RPMI8226 (cell line): Measurements from ENCODE around the gene HK3.

Experiments
- DNase-seq: peaks from one replicate; pipeline ENCODE4 v3.0.0-alpha.2; 2015

The HK3 gene, protein sequence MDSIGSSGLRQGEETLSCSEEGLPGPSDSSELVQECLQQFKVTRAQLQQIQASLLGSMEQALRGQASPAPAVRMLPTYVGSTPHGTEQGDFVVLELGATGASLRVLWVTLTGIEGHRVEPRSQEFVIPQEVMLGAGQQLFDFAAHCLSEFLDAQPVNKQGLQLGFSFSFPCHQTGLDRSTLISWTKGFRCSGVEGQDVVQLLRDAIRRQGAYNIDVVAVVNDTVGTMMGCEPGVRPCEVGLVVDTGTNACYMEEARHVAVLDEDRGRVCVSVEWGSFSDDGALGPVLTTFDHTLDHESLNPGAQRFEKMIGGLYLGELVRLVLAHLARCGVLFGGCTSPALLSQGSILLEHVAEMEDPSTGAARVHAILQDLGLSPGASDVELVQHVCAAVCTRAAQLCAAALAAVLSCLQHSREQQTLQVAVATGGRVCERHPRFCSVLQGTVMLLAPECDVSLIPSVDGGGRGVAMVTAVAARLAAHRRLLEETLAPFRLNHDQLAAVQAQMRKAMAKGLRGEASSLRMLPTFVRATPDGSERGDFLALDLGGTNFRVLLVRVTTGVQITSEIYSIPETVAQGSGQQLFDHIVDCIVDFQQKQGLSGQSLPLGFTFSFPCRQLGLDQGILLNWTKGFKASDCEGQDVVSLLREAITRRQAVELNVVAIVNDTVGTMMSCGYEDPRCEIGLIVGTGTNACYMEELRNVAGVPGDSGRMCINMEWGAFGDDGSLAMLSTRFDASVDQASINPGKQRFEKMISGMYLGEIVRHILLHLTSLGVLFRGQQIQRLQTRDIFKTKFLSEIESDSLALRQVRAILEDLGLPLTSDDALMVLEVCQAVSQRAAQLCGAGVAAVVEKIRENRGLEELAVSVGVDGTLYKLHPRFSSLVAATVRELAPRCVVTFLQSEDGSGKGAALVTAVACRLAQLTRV

DNA sequence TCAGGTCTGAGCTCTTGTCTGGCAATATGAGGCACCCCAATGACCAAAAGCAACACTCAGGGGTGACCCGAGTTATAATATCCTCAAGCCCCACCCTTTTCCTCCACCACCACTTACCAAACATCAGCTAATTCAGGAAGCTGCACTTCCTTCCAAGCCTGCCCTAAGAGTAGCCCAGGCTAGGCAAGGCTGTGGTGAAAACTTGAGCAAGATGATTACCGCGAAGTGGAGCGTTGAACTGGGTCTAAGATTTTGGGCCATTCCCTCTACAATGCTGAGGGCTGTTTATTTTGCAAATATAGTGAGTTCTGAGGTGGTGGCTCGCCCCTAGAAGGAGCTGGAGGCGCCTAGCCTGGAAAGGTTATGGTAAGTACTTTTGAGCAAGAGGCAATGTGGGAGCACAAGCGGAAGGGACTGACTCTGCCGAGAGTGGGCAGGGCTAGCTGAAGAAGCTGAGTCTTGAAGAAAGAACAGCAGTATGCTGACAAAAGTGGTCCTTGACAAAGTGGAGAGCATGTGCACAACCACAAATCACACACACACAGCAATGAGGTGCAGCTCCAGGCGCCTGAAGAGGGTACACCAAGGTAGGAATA, at the start of gene HK3:
Gene HK3, minus strand, starts transcription at position 51 of the 596 bp plus-strand sequence. CDS start 3,187 bp downstream, outside the sequence.
- DNase-seq: peak; percentile 9

DNA sequence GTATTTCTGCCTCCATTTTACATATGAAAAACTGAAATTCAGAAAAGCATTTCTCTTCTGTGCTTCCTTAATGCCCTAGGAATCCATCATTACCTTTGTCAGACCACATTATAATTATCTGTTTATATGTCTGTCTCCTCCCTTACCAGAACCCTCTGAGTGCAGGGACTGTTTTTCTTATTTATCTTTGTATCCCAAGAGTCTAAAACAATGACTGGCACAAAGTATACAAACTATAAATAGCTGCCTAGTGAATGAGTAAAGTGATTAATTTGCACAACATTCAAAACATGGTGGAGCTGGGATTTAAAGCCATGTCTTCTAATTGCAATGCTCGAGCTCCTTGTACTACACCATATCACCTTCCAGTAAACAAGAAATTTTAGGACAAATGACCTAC, 49.3 kb upstream of the HK3 start:
- no peak for DNase-seq

DNA sequence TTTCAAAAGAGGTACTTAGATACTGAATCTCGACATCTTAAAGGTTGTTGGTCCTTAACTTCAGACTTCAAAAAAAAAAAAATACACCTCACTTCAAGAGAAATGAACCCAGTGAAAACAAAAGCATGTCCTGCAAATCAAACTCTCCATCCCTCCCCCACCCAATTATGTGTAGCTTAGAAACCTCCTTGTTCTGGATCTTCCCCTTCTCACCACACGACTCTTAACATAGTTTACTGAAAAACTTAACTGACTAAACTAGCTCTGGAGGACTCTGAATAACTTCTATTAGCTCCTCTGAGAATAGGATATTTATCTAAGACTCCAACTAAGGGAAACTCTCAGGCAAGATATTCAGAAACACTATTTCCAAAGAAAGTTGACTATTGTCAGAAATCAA, 48.7 kb upstream of the HK3 start:
- DNase-seq: no peak

DNA sequence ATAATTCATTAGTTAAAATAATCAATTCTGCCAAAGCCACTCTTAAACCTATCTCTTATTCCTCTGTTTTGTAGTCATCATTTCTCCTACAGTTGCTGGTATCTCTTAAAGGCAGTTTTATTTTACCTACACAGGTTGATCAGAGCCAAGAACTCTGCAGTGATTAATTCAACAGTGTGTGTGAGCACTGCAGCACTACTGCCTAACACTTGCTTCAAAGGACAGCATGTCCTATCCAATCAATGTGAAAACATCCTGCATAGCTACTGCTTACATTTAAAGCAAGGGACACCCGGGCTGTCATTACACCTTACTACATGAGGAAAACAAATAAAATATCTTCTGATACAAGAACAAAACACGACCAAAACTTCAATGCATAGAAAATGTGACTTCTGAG, 45.1 kb upstream of the HK3 start:
- no peak for DNase-seq

DNA sequence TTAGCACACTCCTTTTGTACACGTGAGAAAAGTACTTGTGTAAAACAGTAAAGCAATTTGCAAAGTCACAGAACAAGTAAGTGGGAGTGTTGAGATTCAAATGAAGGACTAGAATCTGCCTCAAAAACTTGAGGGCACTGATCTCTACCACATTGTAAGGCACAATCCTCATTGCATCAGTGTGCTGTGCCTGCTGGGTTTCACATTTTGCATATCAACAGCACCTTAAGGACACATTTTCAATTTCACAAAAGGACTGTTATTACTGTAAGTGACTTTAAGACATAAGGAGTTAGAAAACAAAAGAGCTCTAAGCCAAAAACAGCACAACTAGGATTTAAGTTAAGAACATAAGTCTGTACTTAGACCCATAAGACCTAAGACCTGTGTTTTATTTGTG, 44.7 kb upstream of the HK3 start:
- no peak for DNase-seq

DNA sequence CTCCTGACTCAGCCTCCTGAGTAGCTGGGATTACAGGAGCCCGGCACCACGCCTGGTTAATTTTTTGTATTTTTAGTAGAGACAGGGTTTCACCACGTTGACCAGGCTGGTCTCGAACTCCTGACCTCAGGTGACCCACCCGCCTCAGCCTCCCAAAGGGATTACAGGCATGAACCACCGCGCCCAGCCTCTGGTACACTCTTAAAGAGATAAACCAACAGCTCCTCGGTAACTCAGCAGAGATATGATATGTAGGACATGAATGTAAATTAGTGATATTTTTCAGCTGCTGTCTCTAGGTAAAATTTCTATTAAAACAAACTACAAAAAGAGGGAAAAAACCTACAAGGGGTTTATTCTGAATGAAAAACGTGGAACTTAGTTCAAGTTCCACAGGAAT, 42.8 kb upstream of the HK3 start:
- DNase-seq: no peak

DNA sequence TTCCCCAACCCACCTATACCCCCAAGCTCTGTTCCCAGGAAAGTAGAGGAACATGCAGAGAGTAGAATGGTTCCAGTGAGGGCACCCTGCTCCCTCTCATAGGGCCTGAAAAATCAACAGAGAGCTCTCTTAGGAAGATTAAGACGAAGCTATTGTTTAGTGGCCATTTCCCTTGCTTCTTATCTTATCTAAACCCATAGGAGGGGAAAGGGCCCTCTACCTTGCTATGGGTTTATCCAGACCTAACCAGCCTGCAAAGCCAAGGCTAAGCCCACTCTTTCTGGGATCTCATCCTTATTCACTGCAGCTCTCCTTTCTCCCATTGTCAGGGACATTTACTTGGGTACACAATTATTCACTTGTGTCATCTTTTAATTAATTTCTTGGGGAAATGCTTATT, 39.3 kb upstream of the HK3 start:
- no peak for DNase-seq

DNA sequence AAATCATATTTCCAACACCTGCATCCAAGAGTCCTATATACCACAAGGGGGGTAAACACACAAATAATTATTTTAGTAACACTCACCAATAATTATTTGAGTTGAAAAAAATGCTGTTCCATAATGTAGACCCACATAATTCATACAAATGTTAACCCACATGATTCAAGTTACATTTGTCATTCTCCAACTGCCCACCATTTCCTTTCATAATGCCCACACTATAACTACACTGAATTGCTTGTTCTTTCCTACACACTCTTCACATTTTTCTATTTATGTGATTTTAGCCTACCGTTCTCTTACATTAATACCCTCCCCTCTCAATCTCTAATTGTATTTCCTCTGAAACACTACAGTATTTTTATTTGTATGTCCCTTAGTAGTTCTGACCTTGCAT, 35.9 kb upstream of the HK3 start:
- no peak for DNase-seq

DNA sequence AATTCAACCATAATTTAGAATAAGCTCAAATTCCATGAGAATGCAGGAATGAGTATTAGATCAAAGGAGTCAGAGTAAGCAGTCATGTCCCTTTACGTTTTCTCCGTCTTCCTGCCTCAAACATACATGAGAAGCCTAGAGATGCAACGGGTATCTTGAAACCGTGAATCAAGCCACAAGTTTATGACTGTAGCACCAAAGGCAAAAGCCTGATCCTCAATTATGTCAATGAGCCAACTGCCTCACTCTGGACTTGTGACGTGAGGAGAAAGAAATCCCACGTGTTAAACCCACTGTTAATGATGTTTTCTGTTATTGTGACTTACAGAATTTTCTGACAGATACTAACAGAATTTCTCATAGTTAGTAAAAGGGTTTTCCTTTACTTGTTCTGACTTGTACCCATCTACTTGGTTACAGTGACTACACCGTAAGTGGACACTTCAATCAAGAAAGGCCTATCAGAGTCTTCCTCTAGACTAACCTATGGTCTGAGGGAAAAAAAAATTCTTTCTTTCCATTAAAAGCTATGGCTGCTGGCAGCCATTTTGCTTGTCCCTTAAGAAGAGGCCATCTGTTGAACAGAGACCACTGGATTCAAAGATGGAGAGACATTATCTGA, 35.3 kb upstream of the HK3 start:
- DNase-seq: no peak

DNA sequence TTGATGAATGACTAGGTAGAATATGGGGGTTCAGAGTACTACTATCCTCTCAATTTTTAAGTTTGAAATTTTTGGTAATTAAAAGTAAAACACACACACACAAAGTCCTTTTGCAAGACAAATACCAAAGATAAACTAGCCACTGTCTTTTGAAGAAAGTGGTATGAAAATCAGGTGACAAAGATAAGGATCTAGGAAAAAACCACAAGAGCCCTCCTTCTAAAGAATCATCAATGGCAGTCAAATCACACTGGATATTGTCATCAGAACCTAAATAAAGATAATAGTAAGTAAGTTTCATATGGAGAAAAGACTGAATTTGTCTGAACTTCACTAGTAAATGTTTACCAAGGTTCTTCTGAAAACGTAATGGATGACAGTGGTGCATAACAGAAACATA, 30.5 kb upstream of the HK3 start:
- no peak for DNase-seq

DNA sequence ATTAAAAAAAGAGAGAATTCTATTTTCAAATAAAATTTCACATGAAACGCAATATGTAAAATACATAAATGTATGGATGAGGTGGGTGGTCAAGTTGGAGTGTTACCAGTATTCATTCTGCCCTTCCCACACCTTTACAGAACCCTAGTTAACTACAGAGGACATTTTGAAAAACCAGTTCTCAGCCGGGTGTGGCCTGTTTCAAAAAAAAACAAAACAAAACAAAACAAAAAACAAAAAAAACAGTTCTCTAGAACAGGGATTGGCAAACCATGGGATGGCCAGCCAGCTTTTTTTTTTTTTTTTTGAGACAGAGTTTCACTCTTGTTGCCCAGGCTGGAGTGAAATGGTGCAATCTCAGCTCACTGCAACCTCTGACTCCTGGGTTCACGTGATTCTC, 28.4 kb upstream of the HK3 start:
- DNase-seq: no peak

DNA sequence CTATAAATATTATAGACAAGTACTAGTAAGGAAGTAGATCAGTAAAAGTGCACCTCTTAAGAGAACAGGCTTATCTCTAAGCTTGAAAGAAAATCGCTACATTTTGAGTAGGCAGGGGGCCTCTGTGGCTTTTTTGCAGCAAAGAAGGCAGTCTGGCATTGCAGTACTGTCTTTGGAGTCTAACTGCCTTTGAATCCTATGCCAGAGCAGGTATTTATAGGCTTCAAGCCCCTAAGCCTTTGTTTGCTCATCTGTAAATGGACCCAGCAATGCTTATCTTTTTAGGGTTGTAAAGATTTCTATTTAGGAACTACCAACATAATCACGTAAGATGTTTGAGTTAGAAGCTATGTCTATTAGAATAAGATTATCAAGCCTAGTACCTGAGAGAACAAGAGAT, 23.7 kb upstream of the HK3 start:
- no peak for DNase-seq

DNA sequence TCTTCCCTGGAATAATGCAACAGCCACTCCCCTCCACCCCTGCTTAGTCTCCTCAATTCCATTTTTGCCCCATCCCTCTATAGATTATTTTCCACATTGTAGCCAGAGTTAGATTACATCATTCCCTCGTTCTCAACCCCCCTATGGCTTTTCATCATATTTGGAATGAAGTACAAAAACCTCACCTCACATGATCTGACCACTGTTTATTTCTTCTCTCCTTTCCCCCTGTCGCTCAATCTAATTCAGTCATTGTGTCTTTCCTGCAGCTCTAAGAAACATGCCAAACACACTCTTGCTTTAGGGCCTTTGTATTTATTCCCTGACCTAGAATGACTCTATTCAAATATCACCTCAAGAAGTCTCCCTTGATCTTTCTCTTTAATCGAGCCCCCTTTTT, 22.6 kb upstream of the HK3 start:
- DNase-seq: no peak

DNA sequence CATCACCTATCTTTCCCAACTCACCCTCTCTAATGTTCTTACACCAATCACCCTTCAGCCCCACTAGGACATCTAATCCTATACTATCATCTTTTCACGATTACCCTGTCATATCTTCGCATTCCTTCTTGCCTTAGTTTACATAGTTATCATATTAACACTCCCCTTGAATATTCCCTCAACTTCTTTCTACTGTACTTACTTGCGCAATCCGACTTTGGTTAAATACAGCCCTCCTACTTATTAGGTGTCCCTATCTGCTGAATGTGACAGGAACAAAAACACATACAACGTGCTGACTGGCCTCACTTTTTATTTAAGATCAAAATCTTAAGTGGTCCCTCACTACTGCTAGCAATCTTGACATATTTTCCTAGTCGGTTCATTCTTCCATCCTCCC, 19.5 kb upstream of the HK3 start:
- no peak for DNase-seq

DNA sequence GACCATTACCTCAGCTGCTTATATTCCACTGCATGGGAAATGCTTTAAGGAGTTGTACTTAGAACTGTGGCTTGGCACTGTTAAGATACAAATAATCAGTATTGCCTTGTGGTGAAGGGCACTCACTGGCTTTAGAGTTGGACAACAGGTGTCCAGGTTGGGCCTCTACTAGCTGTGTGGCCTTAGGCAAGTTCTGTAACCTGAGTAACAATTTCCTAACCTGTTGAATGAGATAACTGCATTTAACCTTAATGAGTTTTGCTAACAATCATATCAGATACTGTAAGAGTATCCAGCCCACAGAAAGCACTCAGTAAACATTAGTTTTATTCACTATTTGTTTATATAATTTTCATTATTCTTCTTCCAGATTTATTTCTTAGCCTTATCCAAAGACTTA, 17.2 kb upstream of the HK3 start:
- DNase-seq: no peak

DNA sequence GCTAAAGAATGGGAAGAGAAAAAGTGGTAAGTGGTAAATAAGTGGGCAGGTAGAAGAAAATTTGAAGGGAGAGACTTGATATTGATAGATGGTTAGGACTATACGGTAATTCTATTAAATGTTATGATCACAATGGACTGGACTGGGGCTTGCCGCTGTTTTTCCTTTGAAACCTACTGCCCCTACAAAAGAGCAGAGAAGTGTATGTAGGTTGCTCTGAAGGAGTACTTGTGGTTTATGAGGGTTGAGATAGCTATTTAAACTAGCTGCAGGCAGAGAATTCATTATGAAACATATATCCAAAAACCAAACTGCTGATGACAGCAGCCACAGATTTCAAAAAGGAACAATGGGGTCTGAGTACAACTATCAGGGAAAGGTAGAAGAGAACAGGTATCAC, 16.8 kb upstream of the HK3 start:
- no peak for DNase-seq

DNA sequence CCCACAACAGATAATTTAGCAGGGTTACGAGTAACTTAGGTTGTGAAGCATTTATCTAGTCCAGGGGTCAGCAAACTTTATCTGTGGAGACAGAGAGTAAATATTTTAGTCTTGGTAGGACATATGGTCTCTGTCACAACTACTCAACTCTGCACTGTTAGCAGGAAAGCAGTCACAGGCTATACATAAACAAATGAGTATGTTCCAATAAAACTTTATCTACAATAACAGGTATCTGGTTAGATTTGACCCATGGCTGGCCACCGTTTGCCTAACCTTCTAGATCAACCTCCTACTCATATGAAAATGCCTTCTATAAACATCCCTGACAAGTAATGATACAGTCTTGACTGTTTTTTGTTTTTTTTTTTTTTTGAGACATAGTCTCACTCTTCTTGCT, 13.0 kb upstream of the HK3 start:
- no peak for DNase-seq

DNA sequence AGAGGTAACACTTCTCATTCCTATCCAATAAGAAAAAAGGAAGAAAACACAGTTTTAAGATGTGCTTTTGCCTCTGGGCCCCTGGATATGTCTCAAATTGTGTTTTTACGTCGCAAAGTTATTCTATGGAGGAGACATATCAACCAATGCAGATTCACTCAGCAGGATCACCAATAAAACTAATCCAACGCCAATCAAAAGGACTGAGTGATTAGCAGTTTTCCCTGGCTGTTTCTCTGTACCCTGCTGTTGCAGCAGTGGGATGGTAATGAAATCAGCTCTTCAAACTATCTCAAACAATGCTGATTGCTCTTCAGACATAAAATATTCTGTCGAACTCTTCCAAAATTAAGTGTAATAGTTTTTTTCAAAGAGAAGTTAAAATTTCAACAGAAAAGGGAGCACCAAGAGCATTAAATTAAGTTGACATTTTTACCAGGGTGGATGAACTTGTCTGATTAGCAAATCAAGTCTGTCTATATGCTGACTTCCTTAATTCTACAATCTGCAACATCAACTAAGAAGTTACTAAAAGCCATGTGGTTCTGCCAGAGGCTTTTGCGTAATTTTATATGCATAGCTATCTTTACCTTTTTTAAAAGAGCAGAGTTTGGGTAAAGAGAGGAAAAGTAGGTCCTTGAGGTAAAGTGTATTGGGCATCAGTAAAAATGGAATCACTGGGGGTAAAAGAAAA, 9.7 kb upstream of the HK3 start:
- DNase-seq: no peak

DNA sequence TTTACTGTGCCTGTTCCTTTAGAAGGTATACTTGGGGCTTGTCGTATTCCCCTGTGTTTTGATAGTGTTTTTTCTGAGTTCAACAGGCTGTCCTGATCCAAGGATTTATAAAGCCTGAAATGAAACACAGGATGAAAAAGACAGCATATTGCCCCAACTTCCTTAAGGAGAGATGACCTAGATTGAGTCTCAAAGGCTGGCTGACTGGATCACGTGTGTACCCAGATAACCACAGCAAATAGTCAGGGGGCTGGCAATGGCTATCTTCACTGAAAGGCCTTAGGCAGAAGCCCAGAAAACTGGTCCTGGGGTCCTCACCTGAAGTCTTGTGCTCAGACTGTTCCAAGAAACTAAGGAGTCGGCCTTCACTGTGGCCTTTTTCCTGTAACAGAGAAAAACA, 7.7 kb upstream of the HK3 start:
- DNase-seq: no peak

DNA sequence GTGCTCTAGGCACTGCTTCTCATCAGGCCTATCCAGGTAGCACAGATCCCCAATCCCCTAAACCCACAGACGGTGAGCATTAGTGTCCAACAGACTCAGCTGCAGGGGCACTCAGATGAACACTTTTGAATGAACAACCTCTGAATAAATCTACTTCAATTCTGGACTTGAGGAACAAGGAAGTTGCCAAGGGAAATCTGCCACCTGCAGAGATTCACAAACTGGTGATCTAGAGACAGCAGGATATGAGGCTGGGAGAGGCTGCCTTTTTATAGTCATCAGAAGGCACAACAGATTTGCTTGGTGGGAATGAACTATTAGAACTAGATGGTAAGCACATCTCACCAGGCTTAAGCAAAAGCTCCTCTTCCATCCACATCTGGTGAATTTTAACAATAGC, 7.0 kb upstream of the HK3 start:
- DNase-seq: no peak

DNA sequence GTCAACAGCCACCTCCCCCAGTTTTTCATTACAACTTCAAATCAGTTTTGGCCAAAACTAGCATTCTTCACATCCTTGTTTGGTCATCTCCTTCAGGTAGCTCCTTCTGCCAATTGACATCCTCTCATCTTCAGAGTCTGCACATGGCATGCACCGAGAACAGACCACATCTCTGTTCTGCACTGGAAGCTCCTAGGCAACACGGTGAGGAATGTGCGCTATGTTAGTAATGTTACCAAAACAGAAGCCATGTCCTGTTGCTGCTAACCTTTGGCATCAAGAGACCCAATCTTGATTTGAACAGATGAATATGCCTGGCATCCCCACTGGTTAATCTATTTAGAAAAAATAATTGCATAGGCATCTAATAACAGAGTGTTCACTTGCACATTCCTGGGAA, 5.1 kb upstream of the HK3 start:
- DNase-seq: peak; percentile 1

DNA sequence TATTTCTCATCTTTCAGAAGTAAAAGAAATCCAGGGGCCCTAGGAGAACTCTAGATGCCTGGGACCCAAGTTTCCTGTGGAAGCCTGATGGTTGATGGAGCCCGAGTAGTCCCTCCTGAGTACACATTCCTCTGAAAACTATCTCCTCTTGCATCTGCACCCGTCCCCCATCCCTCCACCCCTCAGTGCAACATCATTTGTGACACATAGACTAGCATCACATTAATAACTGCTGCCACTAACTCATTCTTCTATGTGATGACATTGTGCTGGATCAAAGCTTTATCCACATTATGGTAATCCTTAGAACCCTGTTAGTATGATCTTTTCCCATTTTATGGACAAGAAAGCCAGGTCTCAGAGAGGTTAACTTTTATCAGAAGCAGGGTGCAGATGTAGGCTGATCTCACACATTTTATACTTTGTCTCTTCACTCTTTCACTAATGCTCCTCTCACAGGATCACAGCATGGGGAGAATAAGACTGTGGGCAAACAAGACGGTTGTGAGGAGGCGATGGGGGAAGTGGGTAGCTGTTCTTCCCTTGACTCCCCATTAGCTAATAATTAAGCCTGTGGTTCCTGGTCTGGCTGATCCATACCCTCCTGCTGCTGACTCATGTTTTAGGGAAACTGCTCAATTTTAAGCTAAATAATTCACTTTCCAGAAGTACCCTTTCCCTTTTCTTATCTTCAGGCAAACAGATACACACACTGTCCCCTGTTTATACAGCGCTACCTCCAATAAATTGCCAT, 3.9 kb upstream of the HK3 start:
- no peak for DNase-seq
